HG02870 (cell line): ENCODE data around the gene AREL1.

Source experiments
- ATAC-seq: cut with Tn5 transposase; IDR thresholded peaks from one replicate; pipeline ENCODE4 v1.9.1; 2021; ENCODE audit warnings: mild to moderate bottlenecking, moderate library complexity; ENCODE audit not compliant: unreplicated experiment

Gene AREL1

GRCh38 chr14:74702293-74702692 lies 10.6 kb downstream of the AREL1 start:
- ATAC-seq: no peak

- ATAC-seq: no peak
Measured at GRCh38 chr14:74698465-74698864, 14.4 kb downstream of the AREL1 start.

- no peak for ATAC-seq
Measured at GRCh38 chr14:74697976-74698375, 14.9 kb downstream of the AREL1 start.

GRCh38 chr14:74697543-74697942 lies 15.3 kb downstream of the AREL1 start:
- ATAC-seq: no peak

- no peak for ATAC-seq
Measured at GRCh38 chr14:74697011-74697410, 15.9 kb downstream of the AREL1 start.

GRCh38 chr14:74695406-74695805 lies 17.5 kb downstream of the AREL1 start:
- no peak for ATAC-seq

- ATAC-seq: no peak
Measured at GRCh38 chr14:74693191-74693590, 19.7 kb downstream of the AREL1 start.

- ATAC-seq: no peak
Measured at GRCh38 chr14:74691456-74691855, 21.4 kb downstream of the AREL1 start.

GRCh38 chr14:74685921-74686678 lies 26.8 kb downstream of the AREL1 start:
- no peak for ATAC-seq

- ATAC-seq: no peak
Measured at GRCh38 chr14:74685056-74685455, 27.8 kb downstream of the AREL1 start.

- no peak for ATAC-seq
Measured at GRCh38 chr14:74684434-74684833, 28.4 kb downstream of the AREL1 start.

GRCh38 chr14:74683406-74683805 lies 29.5 kb downstream of the AREL1 start:
- no peak for ATAC-seq

- ATAC-seq: no peak
Measured at GRCh38 chr14:74682169-74682952, 30.5 kb downstream of the AREL1 start.

GRCh38 chr14:74675219-74675618 lies 37.7 kb downstream of the AREL1 start:
- no peak for ATAC-seq

GRCh38 chr14:74673768-74674167 lies 39.1 kb downstream of the AREL1 start:
- ATAC-seq: no peak

GRCh38 chr14:74671789-74672188 lies 41.1 kb downstream of the AREL1 start:
- ATAC-seq: no peak

- ATAC-seq: no peak
Measured at GRCh38 chr14:74670726-74671411, 42.0 kb downstream of the AREL1 start.

- no peak for ATAC-seq
Measured at GRCh38 chr14:74669846-74670245, 43.0 kb downstream of the AREL1 start.

- ATAC-seq: no peak
Measured at GRCh38 chr14:74669256-74669655, 43.6 kb downstream of the AREL1 start.

GRCh38 chr14:74667758-74668157 lies 45.1 kb downstream of the AREL1 start:
- no peak for ATAC-seq

GRCh38 chr14:74664717-74665116 lies 48.2 kb downstream of the AREL1 start:
- no peak for ATAC-seq

- ATAC-seq: no peak
Measured at GRCh38 chr14:74663884-74664283, 49.0 kb downstream of the AREL1 start.
